A673 (cell line): ENCODE measurements around the gene PRELID2. TPM values are rescaled to one million over a fixed set of nuclear protein-coding genes. Genes with fewer than 3 reads are reported as not detected.

Source experiments
- BruUV-seq: library from RNA; stranded (reverse); fragments of 400-500 nt; replicated peaks from 2 replicates; lab custom pipeline; 2021; lab: Mats Ljungman, UMichigan
- CTCF ChIA-PET: fragments of 300-600 bp; sonication (Branson Sonifier 250); formaldehyde crosslinking; loops from one replicate; lab custom pipeline; 2022; ENCODE audit warnings: antibody characterized with exemption; lab: Charles Lee
- POLR2A ChIA-PET: fragments of 300-600 bp; sonication (Branson Sonifier 250); formaldehyde crosslinking; loops from one replicate; lab custom pipeline; 2022; ENCODE audit warnings: antibody characterized with exemption; ENCODE audit not compliant: low non-redundant PET; lab: Charles Lee
- DNase-seq: peaks from one replicate; pipeline ENCODE4 v3.0.0-alpha.2; 2015; ENCODE audit warnings: low spot score
- H3K27ac ChIP-seq: fragments of 200-600 bp; sonication (generic); 2 replicates; pipeline ENCODE4 v1.5.1; 2016; ENCODE audit warnings: mixed run types, low read depth, mild to moderate bottlenecking, mixed read lengths, antibody characterized with exemption, low read length; ENCODE audit not compliant: poor library complexity, severe bottlenecking
- H3K27me3 ChIP-seq: fragments of 200-600 bp; sonication (generic); replicated peaks from 2 replicates; pipeline ENCODE4 v1.6.1; 2017; ENCODE audit warnings: mixed run types, low read depth, mild to moderate bottlenecking, mixed read lengths, antibody characterized with exemption, low read length; ENCODE audit not compliant: insufficient read depth, poor library complexity
- H3K36me3 ChIP-seq: fragments of 200-600 bp; sonication (generic); 2 replicates; pipeline ENCODE4 v1.6.1; 2016; ENCODE audit warnings: mixed run types, mild to moderate bottlenecking, mixed read lengths, antibody characterized with exemption, low read length; ENCODE audit not compliant: insufficient read depth, poor library complexity, severe bottlenecking
- H3K4me1 ChIP-seq: fragments of 200-600 bp; sonication (generic); 2 replicates; pipeline ENCODE4 v1.6.1; 2017; ENCODE audit warnings: mixed run types, mild to moderate bottlenecking, mixed read lengths, antibody characterized with exemption, low read length; ENCODE audit not compliant: insufficient read depth, poor library complexity, severe bottlenecking
- H3K4me3 ChIP-seq: fragments of 200-600 bp; sonication (generic); 2 replicates; pipeline ENCODE4 v1.5.1; 2016; ENCODE audit warnings: low read depth, mixed run types, mild to moderate bottlenecking, mixed read lengths, low read length; ENCODE audit not compliant: poor library complexity, severe bottlenecking
- H3K9me3 ChIP-seq: fragments of 200-600 bp; sonication (generic); 2 replicates; pipeline ENCODE4 v1.6.1; 2016; ENCODE audit warnings: mixed run types, low read depth, mild to moderate bottlenecking, mixed read lengths, antibody characterized with exemption, low read length; ENCODE audit not compliant: poor library complexity, severe bottlenecking
- EZH2 ChIP-seq: fragments of 200-600 bp; sonication (generic); IDR thresholded peaks from 2 replicates; pipeline ENCODE4 v1.6.1; 2017; ENCODE audit warnings: borderline replicate concordance, low read depth, mild to moderate bottlenecking, mixed read lengths, antibody characterized with exemption, low read length; ENCODE audit not compliant: poor library complexity, severe bottlenecking
- intact Hi-C: fragments of 100-400 bp; cut with micrococcal nuclease; formaldehyde crosslinking; loops from one replicate; pipeline ENCODE4 v1.10.0; 2022; ENCODE audit not compliant: unreplicated experiment
- total RNA-seq: library from RNA; stranded (reverse); gene quantifications from 2 replicates; pipeline ENCODE4 v1.2.3, GENCODE V29; 2021
- TF ChIP-seq, protein P1 (sequence below): fragments of 300-800, 200-600 bp; sonication (generic); conservative IDR thresholded peaks from 2 replicates; pipeline ENCODE4 v1.5.1; 2017; ENCODE audit warnings: low read depth, mild to moderate bottlenecking, antibody characterized with exemption, low read length, moderate library complexity, mixed read lengths

PRELID2 gene
- total RNA-seq, 1 experiment from 2014 or later = 50.2 TPM

DNA sequence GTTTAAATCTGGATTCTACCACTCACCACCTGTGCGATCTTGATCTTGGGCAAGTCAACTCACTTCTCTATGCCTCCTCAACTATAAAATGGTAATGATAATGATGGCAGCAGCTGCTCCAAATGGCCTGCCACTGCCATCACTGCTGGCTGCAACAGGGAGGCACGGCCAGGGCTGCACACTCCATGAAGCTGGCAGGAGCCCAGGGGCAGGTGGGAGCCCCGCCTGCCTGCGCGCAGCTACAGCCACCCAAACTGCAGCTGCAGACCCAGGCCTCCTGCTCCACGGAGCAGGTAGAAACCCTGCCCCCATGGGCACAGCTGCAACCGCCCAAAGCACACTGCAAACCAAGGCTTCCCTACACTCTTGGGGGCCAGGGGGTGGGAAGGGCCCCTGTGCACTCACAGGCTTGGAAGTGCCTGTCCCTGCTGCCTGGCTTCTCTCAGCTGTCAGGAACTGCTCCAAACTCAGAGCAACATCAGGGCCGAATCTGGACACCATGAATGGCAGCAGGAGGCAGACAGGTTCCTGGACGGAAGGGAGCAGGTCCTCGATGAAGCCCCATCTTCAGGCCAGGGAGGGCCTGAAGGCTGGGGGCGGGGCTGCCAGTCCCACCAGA is 57.6 kb downstream of the PRELID2 start:
- Histone ChIP-seq H3K9me3 (peaks cover 10% of the 10 kb centered on the region), H3K27ac (no peak overlapping the region), H3K4me3 (no peak overlapping the region), H3K36me3 (peaks cover 16% of the 10 kb centered on the region), H3K4me1 (no peaks in the 10 kb centered on the region), H3K27me3 (no peaks in the 10 kb centered on the region)
- no peak for TF ChIP-seq EZH2
- intact Hi-C loops = no loop called here
- DNase-seq = no peak
- POLR2A ChIA-PET = no interaction called here
- BruUV-seq = no TSS peak
- CTCF ChIA-PET = no interaction called here

DNA sequence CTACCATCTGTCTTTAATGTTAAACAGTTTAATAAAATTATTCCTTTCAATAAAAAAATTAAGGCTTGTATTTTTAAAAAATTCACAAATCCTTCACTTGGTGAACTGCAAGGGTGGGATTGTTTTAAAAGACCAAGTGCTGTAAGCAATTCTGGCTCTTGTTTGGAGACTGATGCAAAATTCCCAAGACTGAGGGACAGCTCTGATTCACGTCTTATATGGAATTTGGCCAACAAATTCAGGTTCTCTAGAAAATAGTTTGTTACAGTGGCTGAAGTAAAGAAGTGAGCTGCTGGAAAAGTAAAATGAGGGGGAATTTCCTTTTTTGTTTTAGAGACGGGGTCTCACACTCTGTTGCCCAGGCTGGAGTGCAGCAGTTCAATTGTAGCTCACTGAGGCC is 58.3 kb downstream of the PRELID2 start:
- CTCF ChIA-PET = interaction anchor here (0.5 to 0.7 kb wide), 2 partner anchors 10 to 105 kb away, joined by 3 read pairs; no protein-coding TSS in a partner anchor
- no peak overlapping the region for H3K27ac ChIP-seq
- BruUV-seq = no TSS peak
- H3K27me3 ChIP-seq = no peaks in the 10 kb centered on the region
- no peak overlapping the region for H3K4me3 ChIP-seq
- intact Hi-C loops = no loop called here
- no peak for DNase-seq
- TF ChIP-seq, protein P1, sequence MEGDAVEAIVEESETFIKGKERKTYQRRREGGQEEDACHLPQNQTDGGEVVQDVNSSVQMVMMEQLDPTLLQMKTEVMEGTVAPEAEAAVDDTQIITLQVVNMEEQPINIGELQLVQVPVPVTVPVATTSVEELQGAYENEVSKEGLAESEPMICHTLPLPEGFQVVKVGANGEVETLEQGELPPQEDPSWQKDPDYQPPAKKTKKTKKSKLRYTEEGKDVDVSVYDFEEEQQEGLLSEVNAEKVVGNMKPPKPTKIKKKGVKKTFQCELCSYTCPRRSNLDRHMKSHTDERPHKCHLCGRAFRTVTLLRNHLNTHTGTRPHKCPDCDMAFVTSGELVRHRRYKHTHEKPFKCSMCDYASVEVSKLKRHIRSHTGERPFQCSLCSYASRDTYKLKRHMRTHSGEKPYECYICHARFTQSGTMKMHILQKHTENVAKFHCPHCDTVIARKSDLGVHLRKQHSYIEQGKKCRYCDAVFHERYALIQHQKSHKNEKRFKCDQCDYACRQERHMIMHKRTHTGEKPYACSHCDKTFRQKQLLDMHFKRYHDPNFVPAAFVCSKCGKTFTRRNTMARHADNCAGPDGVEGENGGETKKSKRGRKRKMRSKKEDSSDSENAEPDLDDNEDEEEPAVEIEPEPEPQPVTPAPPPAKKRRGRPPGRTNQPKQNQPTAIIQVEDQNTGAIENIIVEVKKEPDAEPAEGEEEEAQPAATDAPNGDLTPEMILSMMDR = no peak
- no peak for TF ChIP-seq EZH2
- no peaks in the 10 kb centered on the region for H3K4me1 ChIP-seq
- POLR2A ChIA-PET = no interaction called here
- H3K9me3 ChIP-seq = peaks cover 10% of the 10 kb centered on the region
- peaks cover 16% of the 10 kb centered on the region for H3K36me3 ChIP-seq

DNA sequence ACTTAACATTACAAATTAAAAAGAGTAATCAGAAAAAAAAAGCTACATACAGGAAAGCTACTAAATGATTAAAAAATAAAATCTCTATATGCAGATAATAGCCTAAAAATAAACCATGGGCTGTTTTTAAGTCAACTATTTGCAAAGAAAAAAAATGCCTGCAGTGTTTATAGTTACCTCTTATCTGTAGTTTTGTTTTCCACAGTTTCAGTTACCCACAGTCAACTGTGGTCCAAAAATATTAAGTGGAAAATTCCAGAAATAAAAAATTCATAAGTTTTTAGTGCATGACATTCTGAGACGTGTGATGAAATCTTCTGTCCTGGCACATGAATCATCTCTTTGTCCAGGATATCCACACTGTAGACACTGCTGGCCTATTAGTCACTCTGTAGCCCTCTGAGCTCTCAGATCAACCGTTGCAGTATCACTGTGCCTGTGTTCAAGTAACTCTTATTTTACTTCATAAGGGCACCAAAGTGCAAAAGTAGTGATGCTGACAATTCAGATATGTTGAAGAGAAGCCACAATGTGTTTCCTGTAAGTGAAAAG is 59.2 kb downstream of the PRELID2 start:
- CTCF ChIA-PET = no interaction called here

More for the DNA sequence above, 59.2 kb downstream of the PRELID2 start:
- POLR2A ChIA-PET = no interaction called here
- TF ChIP-seq, protein P1 = no peak
- no peak for TF ChIP-seq EZH2
- peak; percentile 15 for DNase-seq
- Histone ChIP-seq H3K27ac (no peak overlapping the region), H3K4me3 (no peak overlapping the region), H3K36me3 (peaks cover 16% of the 10 kb centered on the region), H3K4me1 (no peaks in the 10 kb centered on the region), H3K27me3 (no peaks in the 10 kb centered on the region), H3K9me3 (peaks cover 10% of the 10 kb centered on the region)
- intact Hi-C loops = no loop called here
- BruUV-seq = no TSS peak
